Type B pancreatic cell (in vitro differentiated cells): ENCODE data around the gene PLPPR1. TPM values are rescaled to one million over a fixed set of nuclear protein-coding genes. Genes with fewer than 3 reads are reported as not detected.

Source experiments
- DNase-seq: peaks from one replicate; pipeline ENCODE4 v3.0.0; 2021; ENCODE audit warnings: mixed read lengths; ENCODE audit not compliant: unreplicated experiment; ENCODE audit errors: extremely low spot score
- H3K27ac Mint-ChIP-seq: 2 replicates; pipeline ENCODE4 v1.8.0; 2021; ENCODE audit warnings: mild to moderate bottlenecking, mixed read lengths
- H3K27me3 Mint-ChIP-seq: 2 replicates; pipeline ENCODE4 v1.8.0; 2021; ENCODE audit warnings: mixed read lengths
- H3K36me3 Mint-ChIP-seq: 2 replicates; pipeline ENCODE4 v1.8.0; 2021; ENCODE audit warnings: mixed read lengths
- H3K4me1 Mint-ChIP-seq: one replicate; pipeline ENCODE4 v1.8.0; 2021; ENCODE audit warnings: mixed read lengths; ENCODE audit not compliant: unreplicated experiment
- H3K4me3 Mint-ChIP-seq: 2 replicates; pipeline ENCODE4 v1.8.0; 2021; ENCODE audit warnings: mild to moderate bottlenecking, mixed read lengths
- H3K9me3 Mint-ChIP-seq: 2 replicates; pipeline ENCODE4 v1.8.0; 2021; ENCODE audit warnings: mixed read lengths
- long read RNA-seq: library from polyadenylated mRNA; unstranded; transcript quantifications from one replicate; pipeline ENCODE4 v2.0.0, GENCODE V29; 2020
- total RNA-seq: library from RNA; stranded (reverse); gene quantifications from 2 replicates; pipeline ENCODE4 v1.2.1, GENCODE V29; 2021; ENCODE audit warnings: low replicate concordance
- TF ChIP-seq, protein P1 (sequence below): fragments of 200-600 bp; sonication (generic); conservative IDR thresholded peaks from 2 replicates; pipeline ENCODE4 v1.5.0; 2021; ENCODE audit warnings: antibody characterized with exemption, mild to moderate bottlenecking

The PLPPR1 gene
- 3.2 and 6.2 TPM in 2 replicates for total RNA-seq
- long read RNA-seq, transcript PLPPR1-201 (8 exons, 2,495 nt), result major isoform, 10 of 23 reads
- long read RNA-seq, partial matches to known transcripts, result 10 of 23 reads
- long read RNA-seq, other reads (novel, unspliced or antisense), result 2 of 23 reads

DNA sequence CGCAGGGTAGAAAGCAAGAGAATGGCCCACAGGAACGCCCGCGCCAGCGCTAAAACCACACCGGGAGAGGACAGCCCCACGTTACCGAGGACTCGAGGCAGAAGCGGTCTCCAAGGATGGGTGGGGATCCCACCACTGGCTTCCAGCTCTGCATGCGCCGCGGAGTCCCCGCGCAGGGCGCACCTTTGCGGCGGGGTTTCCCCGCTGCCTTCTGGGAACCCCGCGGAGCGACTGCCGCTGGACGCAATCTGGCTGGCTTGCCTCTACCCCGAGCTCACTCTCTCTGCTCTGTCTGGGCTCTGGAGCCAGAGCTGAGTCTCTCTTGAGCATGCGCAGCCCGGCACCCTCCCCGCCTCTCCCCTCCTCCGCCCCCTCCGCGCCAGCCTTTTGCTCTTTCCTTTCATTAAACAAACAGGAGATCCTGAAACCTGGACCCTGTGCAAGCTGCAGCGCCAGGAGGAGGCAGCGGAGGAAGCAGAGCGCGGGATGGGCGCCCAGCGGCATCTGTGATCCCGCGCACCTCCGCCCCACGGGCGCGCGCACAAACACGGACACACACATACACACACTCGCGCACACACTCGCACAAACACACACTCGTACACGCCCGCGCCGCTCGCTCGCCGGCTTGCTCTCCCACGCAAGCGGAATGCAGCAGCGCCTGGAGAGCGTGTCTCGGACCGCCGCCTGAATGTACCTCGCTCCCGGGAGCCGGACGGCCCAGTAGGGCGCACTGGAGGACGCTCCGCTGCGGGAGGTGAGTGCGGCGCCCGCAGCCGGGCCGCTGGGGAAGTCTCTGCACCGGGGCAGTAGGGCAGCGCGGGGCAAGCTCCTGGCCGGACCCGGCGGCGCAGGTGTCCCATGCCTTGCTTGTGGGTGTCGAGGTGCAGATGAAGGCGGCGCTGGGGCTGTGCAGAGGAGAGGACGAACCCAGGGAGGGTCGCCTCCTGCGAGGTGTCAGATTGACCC is at the start of gene PLPPR1:
Gene PLPPR1 (plus strand): TSS at position 382 of the 969 bp plus-strand sequence.
- Mint-ChIP-seq H3K9me3 (no peaks in the 10 kb centered on the region), H3K27ac (peak within 1 kb of the TSS; percentile 40), H3K4me1 (peaks cover 5% of the 10 kb centered on the region), H3K4me3 (peak within 1 kb of the TSS; percentile 92), H3K36me3 (no peaks in the 10 kb centered on the region), H3K27me3 (peaks cover 87% of the 10 kb centered on the region)
- TF ChIP-seq, protein P1, sequence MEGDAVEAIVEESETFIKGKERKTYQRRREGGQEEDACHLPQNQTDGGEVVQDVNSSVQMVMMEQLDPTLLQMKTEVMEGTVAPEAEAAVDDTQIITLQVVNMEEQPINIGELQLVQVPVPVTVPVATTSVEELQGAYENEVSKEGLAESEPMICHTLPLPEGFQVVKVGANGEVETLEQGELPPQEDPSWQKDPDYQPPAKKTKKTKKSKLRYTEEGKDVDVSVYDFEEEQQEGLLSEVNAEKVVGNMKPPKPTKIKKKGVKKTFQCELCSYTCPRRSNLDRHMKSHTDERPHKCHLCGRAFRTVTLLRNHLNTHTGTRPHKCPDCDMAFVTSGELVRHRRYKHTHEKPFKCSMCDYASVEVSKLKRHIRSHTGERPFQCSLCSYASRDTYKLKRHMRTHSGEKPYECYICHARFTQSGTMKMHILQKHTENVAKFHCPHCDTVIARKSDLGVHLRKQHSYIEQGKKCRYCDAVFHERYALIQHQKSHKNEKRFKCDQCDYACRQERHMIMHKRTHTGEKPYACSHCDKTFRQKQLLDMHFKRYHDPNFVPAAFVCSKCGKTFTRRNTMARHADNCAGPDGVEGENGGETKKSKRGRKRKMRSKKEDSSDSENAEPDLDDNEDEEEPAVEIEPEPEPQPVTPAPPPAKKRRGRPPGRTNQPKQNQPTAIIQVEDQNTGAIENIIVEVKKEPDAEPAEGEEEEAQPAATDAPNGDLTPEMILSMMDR, result peak; percentile 38
- DNase-seq, result peak; percentile 79

DNA sequence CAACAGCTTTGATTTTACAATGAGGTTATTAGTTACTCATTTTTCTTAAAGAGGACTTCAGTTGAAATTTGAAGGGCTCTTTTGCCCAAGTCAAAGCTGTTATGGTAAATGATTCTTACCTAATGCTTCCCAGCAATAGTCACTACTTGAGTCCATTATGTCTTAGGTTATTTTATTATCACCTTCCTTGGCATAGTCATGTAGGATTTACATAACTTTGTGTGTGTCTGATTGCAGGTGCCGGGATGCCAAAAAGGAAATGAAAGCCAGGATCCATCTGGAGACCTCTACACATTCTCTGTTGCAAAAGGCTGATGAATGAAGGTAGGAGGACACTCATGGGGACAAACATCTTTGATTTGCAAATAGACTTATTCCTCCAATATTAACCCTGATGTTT is 38.8 kb upstream of the PLPPR1 start:
- Mint-ChIP-seq H3K4me1 (no peaks in the 10 kb centered on the region), H3K27me3 (no peaks in the 10 kb centered on the region), H3K27ac (no peak overlapping the region), H3K4me3 (no peak overlapping the region), H3K36me3 (no peaks in the 10 kb centered on the region), H3K9me3 (no peaks in the 10 kb centered on the region)
- DNase-seq, result no peak
- TF ChIP-seq, protein P1, result no peak

DNA sequence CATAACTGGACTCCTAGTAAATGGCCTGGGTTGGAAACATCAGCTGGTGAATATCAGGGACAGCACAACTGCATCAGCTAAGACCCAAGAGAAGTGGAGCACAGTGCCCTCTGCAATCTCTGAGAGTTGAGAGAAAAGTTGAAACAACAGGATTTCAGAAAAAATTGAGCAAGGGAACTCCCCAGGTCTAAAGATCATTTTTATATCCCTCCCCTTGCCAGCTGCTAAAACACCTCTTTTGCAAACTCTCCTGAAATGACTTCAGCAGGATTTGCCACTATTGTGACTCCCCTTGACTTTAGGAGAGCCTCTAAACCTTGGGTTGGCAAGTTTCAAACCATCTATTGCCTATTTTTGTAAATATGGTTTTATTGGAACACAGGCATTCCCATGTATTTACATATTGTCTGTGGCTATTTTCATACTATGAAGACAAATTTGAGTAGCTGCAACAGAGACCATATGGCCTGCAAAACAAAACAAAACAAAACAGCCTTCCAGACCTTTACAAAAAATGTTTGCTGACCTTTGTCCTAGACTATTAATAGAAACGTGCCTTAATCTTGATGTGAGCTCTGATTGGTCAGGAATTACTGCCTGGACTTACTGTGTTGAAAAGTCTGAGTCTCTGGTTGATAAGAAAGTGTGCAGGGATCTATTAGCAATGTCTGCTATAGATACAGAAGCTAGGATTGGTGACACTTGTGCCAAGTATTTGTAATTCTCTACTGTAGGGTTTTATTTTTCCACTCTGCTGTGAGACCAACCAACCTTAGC is 37.7 kb upstream of the PLPPR1 start:
- Mint-ChIP-seq H3K27ac (no peak overlapping the region), H3K4me3 (no peak overlapping the region), H3K9me3 (no peaks in the 10 kb centered on the region), H3K27me3 (no peaks in the 10 kb centered on the region), H3K4me1 (no peaks in the 10 kb centered on the region), H3K36me3 (no peaks in the 10 kb centered on the region)
- TF ChIP-seq, protein P1, result no peak
- DNase-seq, result no peak

DNA sequence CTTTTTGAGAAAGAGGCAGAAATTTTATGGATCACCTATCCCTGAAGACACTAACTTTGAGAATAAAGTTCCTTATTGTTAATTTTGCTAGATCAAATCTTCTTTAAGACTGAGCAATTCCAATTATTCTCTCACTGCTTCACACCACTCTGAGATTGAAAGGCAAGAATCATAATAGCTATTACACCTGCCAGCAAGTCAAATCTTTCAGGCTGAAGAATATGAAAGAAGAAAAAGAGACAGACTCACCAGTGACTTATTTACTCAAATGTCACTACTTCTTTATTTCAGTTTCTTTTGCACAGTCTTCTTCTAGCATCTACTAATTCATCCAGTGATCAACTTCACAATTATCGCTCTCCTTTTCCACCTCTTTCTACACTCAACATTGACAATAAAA is 35.9 kb upstream of the PLPPR1 start:
- Mint-ChIP-seq H3K9me3 (no peaks in the 10 kb centered on the region), H3K27ac (no peak overlapping the region), H3K36me3 (no peaks in the 10 kb centered on the region), H3K4me3 (no peak overlapping the region), H3K27me3 (no peaks in the 10 kb centered on the region), H3K4me1 (no peaks in the 10 kb centered on the region)
- DNase-seq, result no peak
- TF ChIP-seq, protein P1, result no peak

DNA sequence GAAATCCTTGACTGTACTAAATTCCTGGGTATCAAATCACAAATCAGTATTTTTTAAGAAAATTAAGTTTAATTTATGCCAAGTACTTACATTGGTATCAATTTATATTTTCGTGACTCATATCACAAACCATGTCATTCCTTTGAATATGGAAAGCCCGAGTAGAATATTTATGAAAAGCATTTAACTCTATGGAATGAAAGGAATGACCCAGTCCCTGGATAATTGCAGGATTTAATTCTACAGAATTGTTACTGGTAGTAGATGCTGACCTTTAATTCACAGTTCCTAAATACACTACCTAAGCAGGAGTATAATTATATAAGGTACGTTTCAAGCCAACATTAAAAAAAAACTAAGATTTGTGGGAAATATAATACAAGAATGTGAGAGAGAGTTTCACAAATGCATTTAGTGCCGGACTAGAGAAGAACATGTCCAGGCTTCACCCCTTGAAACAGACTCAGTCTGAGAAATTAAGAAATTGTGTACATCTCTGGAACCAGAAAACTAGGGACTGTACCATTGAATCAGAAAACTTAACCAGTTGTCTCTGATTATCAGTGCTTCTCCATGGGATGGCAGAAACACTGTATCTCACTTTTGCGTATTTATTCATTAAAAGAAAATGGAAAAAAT is 28.5 kb upstream of the PLPPR1 start:
- no peaks in the 10 kb centered on the region for H3K9me3 Mint-ChIP-seq
- H3K27me3 Mint-ChIP-seq, result no peaks in the 10 kb centered on the region
- H3K4me1 Mint-ChIP-seq, result no peaks in the 10 kb centered on the region
- H3K27ac Mint-ChIP-seq, result no peak overlapping the region
- DNase-seq, result no peak
- TF ChIP-seq, protein P1, result no peak
- H3K4me3 Mint-ChIP-seq, result no peak overlapping the region
- H3K36me3 Mint-ChIP-seq, result no peaks in the 10 kb centered on the region
